Esophagus squamous epithelium (tissue), 4 donors: Measurements from ENCODE around the gene IL1R1.

Experiments used
- CTCF ChIP-seq, 6 experiments: fragments of 450-650 bp in 4 of 6; fragments of 200-600 bp in 2 of 6; sonication (generic) in 2 of 6; IDR thresholded peaks; one replicate each; pipeline ENCODE4 v1.5.1; 2016 to 2019; ENCODE audit warnings: antibody characterized with exemption in 6 of 6, mild to moderate bottlenecking in 4 of 6, moderate library complexity in 4 of 6
- POLR2A ChIP-seq, 4 donors: fragments of 450-650 bp; IDR thresholded peaks; one replicate each; pipeline ENCODE4 v1.6.1; 2017; ENCODE audit warnings: antibody characterized with exemption in 4 of 4, mild to moderate bottlenecking in 4 of 4, moderate library complexity in 3 of 4

- TF ChIP-seq CTCF (IDR thresholded peaks at IDR 0.05) = no peak
- no peak for TF ChIP-seq POLR2A (IDR thresholded peaks at IDR 0.05)
These were observed 2.6 kb downstream of the IL1R1 start for GRCh38 chr2:102145107-102145506.
